Activated CD4-positive, alpha-beta T cell treated with anti-CD3 and anti-CD28 coated beads, Interleukin-2, amount 50 U/mL, for 48 hours (primary cell): Measurements from ENCODE around the gene YARS1.

Experiments
- DNase-seq, 2 experiments: peaks; one replicate each; pipeline ENCODE4 v3.0.0-alpha.2; 2020

YARS1 gene

DNA sequence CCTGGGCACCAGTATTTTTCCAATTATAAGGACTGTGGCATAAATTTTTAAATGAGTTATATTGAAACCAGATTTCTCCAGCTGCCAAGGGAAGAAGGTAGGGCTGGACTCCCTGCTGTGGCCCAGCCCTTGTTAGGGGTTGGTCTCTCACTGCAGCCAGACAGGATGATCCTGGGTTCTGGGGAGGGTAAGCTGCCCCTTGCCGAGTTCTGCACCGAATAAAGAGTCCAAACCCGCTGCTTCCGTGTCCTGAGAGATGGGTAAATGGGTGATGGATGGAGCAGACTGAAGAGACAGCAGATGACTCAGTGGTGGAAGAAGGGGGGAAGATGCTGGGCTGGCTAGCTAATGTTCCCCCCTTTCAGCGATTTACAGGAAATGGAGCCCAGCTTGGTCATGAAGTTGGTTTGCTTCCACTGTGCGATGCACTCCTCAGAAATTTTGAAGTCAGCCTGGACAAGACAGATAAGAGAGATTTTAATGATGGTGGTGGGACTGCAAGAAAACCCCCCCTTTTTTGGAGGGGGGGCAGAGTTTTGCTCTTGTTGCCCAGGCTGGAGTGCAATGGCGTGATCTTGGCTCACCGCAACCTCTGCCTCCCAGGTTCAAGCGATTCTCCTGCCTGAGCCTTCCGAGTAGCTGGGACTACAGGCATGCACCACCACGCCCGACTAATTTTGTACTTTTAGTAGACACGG, 41.4 kb downstream of the YARS1 start:
- no peak for DNase-seq

DNA sequence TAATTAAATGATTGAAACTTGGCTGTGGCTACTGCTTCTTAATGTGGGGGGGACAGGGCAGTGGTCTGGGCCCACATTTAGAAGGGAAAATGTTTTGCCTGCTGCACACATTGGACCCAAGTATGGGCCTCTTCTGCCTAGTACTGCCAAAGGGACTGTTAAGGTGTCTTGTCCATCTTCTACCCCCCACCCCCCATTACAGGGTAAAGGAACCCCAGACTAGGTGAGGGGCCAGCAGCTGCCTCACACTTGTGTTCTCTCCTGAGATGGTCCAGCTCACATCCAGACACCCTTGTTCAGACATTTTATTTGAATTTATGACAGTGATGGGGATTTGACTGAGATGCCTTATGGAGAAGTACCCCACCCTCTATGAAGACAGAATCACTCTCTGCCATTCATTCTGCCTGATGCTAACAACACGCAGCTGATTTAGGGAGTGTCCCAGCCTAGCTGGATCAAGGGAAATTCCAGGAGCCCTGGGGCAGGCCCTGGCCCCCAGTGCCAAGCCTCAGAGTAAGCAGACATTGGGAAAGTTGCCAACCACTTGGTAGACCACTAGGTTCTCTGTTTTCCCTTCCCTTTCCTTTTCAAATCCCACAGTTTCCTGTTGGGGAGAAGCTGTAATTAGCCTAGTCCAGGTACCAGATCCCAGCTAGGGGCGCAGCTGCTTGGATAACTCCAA, 42.1 kb downstream of the YARS1 start:
- DNase-seq: no peak

DNA sequence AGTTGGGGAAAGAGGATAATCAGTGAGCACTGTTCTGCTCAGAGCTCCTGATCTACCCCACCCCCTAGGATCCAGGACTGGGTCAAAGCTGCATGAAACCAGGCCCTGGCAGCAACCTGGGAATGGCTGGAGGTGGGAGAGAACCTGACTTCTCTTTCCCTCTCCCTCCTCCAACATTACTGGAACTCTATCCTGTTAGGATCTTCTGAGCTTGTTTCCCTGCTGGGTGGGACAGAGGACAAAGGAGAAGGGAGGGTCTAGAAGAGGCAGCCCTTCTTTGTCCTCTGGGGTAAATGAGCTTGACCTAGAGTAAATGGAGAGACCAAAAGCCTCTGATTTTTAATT, 42.7 kb downstream of the YARS1 start:
- DNase-seq: no peak

DNA sequence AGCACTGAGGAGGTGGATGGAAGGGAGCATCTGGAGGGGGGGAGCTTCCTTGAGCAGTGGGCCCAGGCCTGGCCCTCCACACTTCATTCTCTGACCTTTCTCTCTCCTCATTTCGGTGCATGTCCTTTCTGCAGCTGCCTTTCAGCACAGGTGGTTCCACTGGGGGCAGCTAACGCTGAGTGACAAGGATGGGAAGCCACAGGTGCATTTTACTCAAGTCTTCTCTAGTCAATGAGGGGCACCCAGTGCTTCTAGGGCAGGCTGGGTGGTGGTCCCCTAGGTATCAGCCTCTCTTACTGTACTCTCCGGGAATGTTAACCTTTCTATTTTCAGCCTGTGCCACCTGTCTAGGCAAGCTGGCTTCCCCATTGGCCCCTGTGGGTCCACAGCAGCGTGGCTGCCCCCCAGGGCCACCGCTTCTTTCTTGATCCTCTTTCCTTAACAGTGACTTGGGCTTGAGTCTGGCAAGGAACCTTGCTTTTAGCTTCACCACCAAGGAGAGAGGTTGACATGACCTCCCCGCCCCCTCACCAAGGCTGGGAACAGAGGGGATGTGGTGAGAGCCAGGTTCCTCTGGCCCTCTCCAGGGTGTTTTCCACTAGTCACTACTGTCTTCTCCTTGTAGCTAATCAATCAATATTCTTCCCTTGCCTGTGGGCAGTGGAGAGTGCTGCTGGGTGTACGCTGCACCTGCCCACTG, 43.2 kb downstream of the YARS1 start:
- no peak for DNase-seq

DNA sequence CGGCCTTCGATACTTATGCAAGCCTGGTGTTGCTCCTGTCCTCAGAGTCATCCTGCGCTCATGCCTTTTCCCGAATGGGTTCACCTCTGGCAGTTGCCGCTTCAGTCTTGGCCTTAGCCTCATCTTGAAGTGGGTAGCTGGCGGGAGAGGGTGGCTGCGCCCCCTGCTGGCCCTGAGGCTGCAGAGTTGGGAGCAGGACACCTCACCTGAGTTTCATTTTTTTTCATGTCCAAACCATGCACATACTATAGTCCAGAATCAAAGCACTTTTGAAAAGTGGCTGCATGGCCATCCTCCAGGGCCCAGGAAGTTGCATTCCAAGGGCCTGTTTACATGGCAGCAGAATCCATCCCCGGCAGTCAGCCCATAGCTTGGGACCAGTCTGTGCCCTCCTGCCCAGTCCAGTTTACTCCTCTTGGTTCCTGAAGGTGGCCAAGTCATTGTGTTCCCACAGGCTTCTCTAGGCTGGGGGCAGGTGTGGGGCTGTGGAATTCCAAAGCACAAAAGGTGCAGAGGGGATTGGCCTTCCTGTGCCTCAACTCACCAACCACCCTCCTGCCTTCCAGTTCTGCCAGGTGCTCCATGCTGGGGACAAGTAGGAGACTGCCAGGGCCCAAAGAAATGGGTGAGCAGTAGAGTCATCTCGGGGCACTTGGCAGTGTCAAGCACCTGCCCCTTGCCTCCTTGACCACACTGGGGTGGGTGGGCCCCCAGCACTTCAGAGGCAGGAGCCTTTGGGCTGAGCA, 44.0 kb downstream of the YARS1 start:
- peak; percentile 79 to 82 for DNase-seq

DNA sequence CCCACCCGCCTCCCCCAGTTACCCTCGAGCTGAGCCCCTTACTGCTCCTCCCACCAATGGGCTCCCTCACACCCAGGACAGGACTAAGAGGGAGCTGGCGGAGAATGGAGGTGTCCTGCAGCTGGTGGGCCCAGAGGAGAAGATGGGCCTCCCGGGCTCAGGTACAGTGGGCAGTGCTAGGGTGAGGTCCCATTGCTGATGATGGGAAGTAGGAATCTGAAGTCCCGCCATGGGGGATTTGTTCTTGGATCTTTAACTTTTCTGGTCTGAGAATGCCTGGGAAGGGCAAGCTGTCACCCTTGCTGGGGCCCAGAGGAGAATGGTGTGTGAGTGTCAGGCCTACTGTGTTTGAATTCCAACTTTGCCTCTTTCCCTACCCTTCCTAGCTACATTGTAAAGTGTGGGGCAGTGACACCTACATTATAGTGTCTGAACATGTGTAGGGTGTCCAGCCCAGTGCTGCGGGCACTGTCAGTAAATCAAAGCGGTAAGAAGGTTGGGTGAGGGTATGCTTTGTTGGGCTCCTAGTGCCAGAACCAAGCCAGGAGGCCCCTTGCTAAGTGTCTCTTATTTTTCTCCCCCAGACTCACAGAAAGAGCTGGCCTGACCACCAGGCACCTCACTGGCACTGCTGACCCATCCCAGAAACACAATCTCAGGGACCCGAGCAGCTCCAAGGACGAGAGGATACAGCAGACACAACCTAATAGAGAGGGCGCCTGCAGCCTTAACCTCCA, 44.7 kb downstream of the YARS1 start:
- no peak for DNase-seq

DNA sequence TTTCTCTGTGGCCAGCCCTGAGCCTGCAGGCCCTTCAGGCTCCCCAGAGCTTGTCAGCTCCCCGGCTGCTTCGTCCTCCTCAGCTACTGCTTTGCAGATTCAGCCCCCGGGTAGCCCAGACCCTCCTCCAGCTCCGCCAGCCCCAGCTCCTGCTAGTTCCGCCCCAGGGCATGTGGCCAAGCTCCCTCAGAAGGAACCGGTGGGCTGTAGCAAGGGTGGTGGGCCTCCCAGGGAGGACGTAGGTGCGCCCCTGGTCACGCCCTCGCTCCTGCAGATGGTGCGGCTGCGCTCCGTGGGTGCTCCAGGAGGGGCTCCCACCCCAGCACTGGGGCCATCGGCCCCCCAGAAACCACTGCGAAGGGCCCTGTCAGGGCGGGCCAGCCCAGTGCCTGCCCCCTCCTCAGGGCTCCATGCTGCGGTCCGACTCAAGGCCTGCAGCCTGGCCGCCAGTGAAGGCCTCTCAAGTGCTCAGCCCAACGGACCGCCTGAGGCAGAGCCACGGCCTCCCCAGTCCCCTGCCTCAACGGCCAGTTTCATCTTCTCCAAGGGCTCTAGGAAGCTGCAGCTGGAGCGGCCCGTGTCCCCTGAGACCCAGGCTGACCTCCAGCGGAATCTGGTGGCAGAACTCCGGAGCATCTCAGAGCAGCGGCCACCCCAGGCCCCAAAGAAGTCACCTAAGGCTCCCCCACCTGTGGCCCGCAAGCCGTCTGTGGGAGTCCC, 45.4 kb downstream of the YARS1 start:
- no peak for DNase-seq

DNA sequence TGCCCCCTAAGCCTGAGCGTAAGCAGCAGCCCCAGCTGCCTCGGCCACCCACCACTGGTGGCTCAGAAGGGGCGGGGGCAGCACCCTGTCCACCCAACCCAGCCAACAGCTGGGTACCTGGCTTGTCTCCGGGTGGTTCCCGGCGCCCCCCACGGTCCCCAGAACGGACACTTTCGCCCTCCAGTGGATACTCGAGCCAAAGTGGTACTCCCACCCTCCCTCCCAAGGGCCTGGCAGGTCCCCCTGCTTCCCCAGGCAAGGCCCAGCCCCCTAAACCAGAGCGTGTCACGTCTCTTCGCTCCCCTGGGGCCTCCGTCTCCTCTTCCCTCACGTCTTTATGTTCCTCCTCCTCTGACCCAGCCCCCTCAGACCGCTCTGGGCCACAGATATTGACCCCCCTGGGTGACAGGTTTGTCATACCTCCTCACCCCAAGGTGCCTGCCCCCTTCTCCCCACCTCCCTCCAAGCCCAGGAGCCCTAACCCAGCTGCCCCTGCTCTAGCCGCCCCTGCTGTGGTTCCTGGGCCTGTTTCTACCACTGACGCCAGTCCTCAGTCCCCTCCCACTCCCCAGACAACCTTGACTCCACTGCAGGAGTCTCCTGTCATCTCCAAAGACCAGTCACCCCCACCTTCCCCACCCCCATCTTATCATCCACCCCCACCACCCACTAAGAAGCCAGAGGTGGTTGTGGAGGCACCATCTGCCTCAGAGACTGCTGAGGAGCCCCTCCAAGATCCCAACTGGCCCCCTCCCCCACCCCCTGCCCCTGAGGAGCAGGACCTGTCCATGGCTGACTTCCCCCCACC, 46.2 kb downstream of the YARS1 start:
- no peak for DNase-seq

DNA sequence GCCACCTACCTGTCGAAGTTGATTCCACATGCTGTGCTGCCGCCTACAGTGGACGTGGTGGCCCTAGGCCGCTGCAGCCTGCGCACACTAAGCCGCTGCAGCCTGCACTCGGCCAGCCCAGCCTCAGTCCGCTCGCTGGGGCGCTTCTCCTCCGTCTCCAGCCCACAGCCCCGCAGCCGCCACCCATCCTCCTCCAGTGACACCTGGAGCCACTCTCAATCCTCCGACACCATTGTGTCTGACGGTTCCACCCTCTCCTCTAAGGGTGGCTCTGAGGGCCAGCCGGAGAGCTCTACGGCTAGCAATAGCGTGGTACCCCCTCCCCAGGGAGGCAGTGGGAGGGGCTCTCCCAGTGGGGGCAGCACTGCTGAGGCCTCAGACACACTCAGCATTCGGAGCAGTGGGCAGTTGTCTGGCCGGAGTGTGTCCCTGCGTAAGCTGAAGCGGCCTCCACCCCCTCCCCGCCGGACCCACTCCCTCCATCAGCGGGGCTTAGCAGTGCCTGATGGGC, 46.9 kb downstream of the YARS1 start:
- DNase-seq: no peak

DNA sequence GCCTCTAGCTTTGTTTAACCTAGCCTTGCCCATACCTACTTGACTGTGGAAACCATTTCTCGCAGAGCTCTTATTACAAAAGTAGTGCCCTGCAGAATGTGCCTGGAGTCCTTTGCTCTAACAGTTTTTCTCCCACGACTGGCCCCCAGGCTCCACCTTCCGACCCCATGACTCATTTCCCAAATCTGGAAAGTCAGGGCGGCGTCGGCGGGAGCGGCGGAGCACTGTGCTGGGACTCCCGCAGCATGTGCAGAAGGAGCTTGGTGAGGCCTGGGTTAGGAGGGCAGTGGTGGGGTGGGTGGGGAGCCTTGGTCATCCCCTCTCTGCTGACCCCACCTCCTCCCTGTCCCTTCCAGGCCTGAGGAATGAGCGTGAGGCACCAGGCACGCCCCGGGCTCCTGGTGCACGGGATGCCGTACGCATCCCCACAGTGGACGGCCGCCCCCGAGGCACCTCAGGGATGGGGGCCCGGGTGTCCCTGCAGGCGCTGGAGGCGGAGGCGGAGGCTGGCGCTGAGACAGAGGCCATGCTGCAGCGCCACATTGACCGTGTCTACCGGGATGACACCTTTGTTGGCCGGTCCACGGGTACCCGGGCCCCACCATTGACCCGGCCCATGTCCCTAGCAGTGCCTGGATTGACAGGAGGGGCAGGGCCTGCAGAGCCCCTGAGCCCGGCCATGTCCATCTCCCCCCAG, 47.5 kb downstream of the YARS1 start:
- DNase-seq: no peak

DNA sequence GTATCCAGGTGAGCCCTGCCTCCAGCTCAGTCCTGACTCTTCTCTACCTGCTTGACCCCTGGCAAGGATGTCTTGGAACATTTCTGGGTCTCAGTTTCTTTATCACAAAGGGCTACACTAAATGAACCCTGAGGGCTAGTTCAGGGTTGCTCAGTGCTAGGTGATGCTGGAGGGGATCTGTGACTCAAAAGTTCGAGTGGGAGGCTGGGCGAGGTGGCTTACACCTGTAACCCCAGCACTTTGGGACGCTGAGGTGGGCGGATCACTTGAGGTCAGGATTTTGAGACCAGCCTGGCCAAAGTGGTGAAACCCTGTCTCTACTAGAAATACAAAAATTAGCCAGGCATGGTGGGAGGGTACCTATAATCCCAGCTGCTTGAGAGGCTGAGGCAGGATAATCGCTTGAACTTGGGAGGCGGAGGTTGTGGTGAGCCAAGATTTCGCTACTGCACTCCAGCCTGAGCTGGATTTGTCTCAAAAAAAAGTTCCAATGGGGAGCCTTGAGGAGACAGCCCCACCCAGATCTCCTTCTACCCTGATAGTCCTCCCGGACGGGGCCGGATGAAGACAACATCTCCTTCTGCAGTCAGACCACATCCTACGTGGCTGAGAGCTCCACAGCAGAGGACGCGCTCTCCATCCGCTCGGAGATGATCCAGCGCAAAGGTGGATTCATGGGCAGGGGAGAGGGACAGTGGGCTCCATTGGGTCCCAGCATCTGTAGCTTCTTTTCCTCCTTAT, 48.9 kb downstream of the YARS1 start:
- DNase-seq: no peak

DNA sequence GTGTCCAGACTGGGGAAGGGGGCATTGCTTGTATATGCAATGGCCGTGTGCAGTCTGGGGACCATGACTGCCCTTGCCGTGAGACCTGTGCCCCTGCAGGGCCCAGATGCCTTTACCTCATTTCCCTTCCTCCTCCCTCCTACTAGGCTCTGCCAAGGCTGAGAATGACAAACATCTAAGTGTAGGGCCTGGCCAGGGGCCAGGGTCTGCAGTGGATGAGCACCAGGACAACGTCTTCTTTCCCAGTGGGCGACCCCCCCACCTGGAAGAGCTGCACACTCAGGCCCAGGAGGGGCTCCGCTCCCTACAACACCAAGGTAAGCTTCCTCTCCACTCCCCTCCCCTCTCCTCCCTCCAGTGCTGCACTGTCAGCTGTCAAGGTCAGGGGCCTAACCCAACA, 49.5 kb downstream of the YARS1 start:
- DNase-seq: no peak

DNA sequence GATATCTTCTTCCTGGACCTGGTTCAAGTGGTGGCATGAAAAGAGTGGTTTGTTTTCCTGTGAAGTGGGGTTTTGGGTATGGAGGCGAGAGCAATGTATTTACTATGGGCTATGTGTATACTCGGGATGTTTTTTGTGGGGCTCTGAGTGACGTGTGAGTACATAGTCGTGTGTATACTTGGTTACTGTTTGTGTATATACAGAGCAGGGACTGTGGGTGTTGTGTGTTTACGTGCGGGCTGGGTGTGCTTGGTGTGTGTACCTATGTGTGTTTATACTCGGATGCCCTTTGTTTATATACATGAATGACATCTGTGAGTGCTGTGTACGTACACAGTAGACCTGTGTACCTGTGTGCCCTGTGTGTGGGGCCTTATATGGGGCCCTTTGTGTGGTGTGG, 50.0 kb downstream of the YARS1 start:
- DNase-seq: no peak

DNA sequence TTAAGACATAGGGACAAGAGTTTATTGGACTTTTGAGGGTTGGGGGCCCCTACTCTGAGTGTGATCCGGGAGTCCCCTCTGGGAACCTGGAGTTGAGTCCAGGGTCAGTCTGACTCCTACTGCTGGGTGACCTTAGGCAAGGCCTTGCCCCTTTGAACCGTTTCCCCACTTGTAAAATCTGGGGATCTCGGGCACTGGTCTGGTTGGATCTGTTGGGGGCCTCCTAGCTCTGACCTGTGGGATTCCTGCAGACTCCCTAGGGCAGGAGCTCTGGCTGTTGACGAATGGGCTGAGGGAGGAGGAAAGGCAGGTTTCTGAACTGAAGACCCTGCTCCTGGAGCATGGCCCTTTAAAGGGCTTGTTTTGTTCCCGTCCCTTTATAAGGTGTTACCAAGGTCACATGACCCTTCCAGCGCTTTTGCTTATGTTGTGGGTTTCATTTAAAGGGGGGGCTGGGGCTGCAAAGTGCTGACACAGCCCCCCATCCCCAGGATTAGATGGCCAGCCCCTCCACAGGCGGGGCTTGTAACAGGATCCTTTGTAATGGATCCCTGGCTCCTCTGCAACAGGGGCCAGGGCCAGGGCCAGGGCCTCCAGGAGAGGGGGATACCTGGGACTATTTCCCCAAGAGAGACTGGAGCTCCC, 50.7 kb downstream of the YARS1 start:
- no peak for DNase-seq

DNA sequence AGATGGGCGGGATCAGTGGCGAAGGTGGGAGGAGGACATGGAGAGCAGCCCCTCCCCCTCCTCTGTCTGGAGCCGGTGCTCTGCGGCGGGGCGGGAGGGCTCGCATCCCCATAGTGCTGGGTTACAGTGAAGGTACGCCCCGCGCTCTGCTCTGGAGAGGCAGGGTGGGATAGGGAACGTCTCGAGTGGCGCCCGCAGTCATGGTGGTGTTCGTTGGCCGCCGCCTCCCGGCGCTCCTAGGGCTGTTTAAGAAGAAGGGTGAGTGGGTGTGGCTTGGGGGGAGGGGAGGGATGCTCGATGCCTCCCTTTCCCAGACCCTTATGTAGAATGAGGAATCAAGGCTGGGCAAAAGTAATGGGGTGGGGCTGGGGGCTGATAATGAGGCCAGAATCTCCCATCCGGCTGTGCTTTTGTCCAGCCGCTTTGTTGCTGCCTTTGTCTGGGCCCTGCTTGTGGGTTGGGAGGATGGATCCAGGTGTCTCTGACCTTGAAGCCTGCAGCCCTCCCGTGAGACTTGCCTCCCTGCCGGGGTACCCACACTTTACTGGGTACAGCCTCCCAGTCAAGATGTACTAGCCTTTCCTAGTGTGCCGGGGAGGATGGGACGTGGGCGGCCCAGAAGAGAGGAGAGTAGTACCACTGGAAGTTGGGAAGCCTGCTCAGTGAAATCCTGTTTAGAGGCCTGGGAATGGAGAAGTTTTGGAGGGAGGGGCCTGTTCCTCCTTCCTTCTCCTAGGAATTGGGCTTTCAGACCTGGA, 51.4 kb downstream of the YARS1 start:
- no peak for DNase-seq

DNA sequence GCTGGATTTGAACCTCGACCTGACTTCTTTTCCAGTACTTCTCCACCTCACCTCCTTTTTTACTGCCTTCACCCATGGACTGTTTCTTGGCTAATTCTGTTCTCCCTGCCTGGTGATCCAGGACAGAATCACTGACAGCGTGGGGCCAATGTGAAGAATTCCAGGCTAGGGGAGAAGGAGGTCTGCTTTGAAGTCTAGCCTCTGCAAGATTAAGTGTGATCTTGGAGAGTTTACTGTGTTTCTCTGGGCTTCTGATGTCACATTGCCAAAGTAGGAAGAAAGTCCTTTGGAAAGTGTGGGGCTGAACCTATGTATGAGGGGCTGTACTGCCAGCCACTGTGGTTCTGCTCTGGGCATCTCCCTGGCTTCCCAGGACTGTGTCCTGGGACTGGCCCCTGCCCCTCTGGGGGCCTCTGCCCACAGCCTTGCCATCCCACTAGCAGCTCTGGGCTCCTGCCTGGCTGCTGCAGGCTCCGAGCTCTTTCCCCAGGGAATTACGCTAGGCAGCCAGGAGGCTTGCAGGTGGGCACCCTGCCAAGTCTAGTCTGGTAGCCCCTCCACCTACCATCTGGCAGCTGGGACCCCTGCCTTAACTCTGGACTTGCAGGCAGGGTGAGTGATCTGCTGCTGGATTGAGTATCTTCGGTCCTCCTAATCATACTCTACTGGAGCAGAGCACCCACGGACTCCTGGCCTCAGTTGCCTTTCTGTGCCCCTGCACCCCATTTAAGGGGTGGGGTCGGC, 52.2 kb downstream of the YARS1 start:
- DNase-seq: no peak

DNA sequence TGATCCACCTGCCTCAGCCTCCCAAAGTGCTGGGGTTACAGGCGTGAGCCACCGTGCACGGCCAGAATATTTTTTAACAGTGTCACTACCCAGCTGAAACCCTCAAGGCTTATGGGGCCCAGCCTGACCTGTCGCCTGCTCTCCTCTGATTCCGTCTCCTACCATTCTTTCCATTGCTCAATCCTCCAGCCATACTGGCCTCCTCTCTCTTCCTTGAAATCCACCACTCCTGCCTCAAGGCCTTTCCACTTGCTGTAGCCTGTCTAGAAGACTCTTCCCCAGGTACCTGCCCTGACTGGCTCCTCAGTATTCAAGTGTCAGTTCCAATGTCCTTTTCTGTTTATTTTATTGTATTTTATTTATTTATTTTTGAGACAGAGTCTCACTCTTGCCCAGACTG, 53.9 kb downstream of the YARS1 start:
- no peak for DNase-seq

DNA sequence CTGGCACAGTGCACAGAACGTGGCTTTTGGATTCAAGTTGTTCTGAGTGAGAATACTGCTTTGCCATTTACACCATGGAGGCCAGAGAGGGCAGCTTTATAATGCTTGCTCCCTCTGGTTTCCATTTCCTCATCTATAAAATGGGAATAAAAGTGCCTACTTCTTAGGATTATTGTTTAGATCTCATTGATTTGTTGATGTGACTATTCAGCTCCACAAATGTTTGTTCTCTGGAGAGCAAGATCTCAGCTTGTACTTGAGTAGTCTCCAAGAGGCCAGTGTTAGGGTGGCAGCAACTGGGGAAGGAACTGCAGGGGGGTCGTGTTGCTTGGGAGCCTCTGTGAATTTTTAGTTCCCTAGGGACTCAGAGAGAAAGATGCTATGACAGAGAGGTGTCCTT, 55.2 kb downstream of the YARS1 start:
- no peak for DNase-seq
